ENCODE results near the gene ST6GALNAC2.
"Not testable (repeated sequence)": the region's sequence is repeated elsewhere in the genome, so short reads cannot be mapped to it uniquely, and the experiment has no call there.

ST6GALNAC2 gene

GRCh38 chr17:76529224-76530094 lies 56.2 kb downstream of the ST6GALNAC2 start:
- DNase-seq (ENCODE audit: extremely low spot score): no peak
- ChIA-PET CTCF (interaction anchor here (1.0 to 4.0 kb wide), 5 partner anchors 10 to 152 kb away, joined by 3 to 15 read pairs (median 4); partner anchors contain the start of gene PRCD), POLR2A (interaction anchor here (0.9 to 3.8 kb wide), 7 partner anchors 11 to 84 kb away, joined by 4 to 28 read pairs (median 5); partner anchors contain the start of gene PRCD)
- no peak for TF ChIP-seq TARDBP (IDR thresholded peaks at IDR 0.05)
- no peak for TF ChIP-seq L3MBTL2 (conservative IDR thresholded peaks at IDR 0.05)
- TF ChIP-seq FOXA1 (IDR thresholded peaks at IDR 0.05): no peak
- no peak for TF ChIP-seq ARNT (IDR thresholded peaks at IDR 0.05)
- no peak for TF ChIP-seq SP1 (IDR thresholded peaks at IDR 0.05)
- no peak for TF ChIP-seq ELF4 (IDR thresholded peaks at IDR 0.05)

- TF ChIP-seq L3MBTL2 (conservative IDR thresholded peaks at IDR 0.05) (no peak), CTBP1 (IDR thresholded peaks at IDR 0.05; ENCODE audit: borderline replicate concordance) (no peak), BHLHE40 (IDR thresholded peaks at IDR 0.05; ENCODE audit: borderline replicate concordance) (no peak), PKNOX1 (IDR thresholded peaks at IDR 0.05) (no peak), ELF4 (IDR thresholded peaks at IDR 0.05) (no peak), HDGF (IDR thresholded peaks at IDR 0.05; ENCODE audit: borderline replicate concordance) (no peak), SUZ12 (IDR thresholded peaks at IDR 0.05) (no peak), TARDBP (IDR thresholded peaks at IDR 0.05) (no peak), ZNF384 (IDR thresholded peaks at IDR 0.05) (no peak), LEF1 (IDR thresholded peaks at IDR 0.05; ENCODE audit: borderline replicate concordance) (no peak), FOXM1 (IDR thresholded peaks at IDR 0.05; ENCODE audit: borderline replicate concordance) (no peak), SP1 (IDR thresholded peaks at IDR 0.05) (no peak), NFRKB (IDR thresholded peaks at IDR 0.05) (no peak), ARNT (IDR thresholded peaks at IDR 0.05) (no peak), FOXK2 (IDR thresholded peaks at IDR 0.05) (no peak), FOXA1 (IDR thresholded peaks at IDR 0.05) (no peak)
- ChIA-PET CTCF (interaction anchor here (0.6 to 4.0 kb wide), 7 partner anchors 9 to 138 kb away, joined by 3 to 15 read pairs (median 4); partner anchors contain the start of gene PRCD), POLR2A (interaction anchor here (1.0 to 3.8 kb wide), 7 partner anchors 12 to 143 kb away, joined by 3 to 28 read pairs (median 12); partner anchors contain the start of genes PRCD and UBE2O)
- DNase-seq (ENCODE audit: extremely low spot score): no peak
Measured at GRCh38 chr17:76528528-76529223, 57.0 kb downstream of the ST6GALNAC2 start.

GRCh38 chr17:76528156-76528527 lies 57.5 kb downstream of the ST6GALNAC2 start:
- no peak for DNase-seq (ENCODE audit: extremely low spot score)
- POLR2A ChIA-PET: interaction anchor here (0.8 to 3.8 kb wide), 7 partner anchors 12 to 143 kb away, joined by 3 to 28 read pairs (median 12); partner anchors contain the start of genes PRCD and UBE2O
- CTCF ChIA-PET: interaction anchor here (0.6 to 4.0 kb wide), 6 partner anchors 8 to 139 kb away, joined by 3 to 15 read pairs (median 4); partner anchors contain the start of gene PRCD

GRCh38 chr17:76527430-76528111 lies 58.1 kb downstream of the ST6GALNAC2 start:
- no peak for DNase-seq (ENCODE audit: extremely low spot score)
- ChIA-PET POLR2A (interaction anchor here (0.8 to 3.8 kb wide), 7 partner anchors 13 to 144 kb away, joined by 3 to 28 read pairs (median 12); partner anchors contain the start of genes PRCD and UBE2O), CTCF (interaction anchor here (4.0 kb wide), 1 partner anchor 12 kb away, joined by 15 read pairs; the partner anchor contains the start of gene PRCD)
- TF ChIP-seq ELF4 (IDR thresholded peaks at IDR 0.05): no peak
- TF ChIP-seq TARDBP (IDR thresholded peaks at IDR 0.05): no peak

More at GRCh38 chr17:76528156-76528527, 57.5 kb downstream of the ST6GALNAC2 start:
- no peak for TF ChIP-seq LEF1 (IDR thresholded peaks at IDR 0.05; ENCODE audit: borderline replicate concordance)
- TF ChIP-seq SUZ12 (IDR thresholded peaks at IDR 0.05): no peak
- no peak for TF ChIP-seq PKNOX1 (IDR thresholded peaks at IDR 0.05)
- no peak for TF ChIP-seq ELF4 (IDR thresholded peaks at IDR 0.05)

GRCh38 chr17:76527016-76527415 lies 58.6 kb downstream of the ST6GALNAC2 start:
- CTCF ChIA-PET: interaction anchor here (4.0 kb wide), 1 partner anchor 13 kb away, joined by 15 read pairs; the partner anchor contains the start of gene PRCD
- not testable (repeated sequence) for DNase-seq (ENCODE audit: extremely low spot score)
- POLR2A ChIA-PET: interaction anchor here (1.7 to 3.8 kb wide), 4 partner anchors 14 to 145 kb away, joined by 4 to 28 read pairs (median 16); partner anchors contain the start of gene PRCD

- ChIA-PET POLR2A (interaction anchor here (0.7 to 3.3 kb wide), 4 partner anchors 15 to 42 kb away, joined by 3 to 20 read pairs (median 7); partner anchors contain the start of gene PRCD), CTCF (interaction anchor here (3.1 to 5.2 kb wide), 2 partner anchors 21 to 98 kb away, joined by 14 to 37 read pairs; no protein-coding TSS in a partner anchor)
- DNase-seq (ENCODE audit: extremely low spot score): not testable (repeated sequence)
Measured at GRCh38 chr17:76525513-76525833, 60.2 kb downstream of the ST6GALNAC2 start.
